ENCODE results near the gene ANKLE2.

The ANKLE2 gene

DNA sequence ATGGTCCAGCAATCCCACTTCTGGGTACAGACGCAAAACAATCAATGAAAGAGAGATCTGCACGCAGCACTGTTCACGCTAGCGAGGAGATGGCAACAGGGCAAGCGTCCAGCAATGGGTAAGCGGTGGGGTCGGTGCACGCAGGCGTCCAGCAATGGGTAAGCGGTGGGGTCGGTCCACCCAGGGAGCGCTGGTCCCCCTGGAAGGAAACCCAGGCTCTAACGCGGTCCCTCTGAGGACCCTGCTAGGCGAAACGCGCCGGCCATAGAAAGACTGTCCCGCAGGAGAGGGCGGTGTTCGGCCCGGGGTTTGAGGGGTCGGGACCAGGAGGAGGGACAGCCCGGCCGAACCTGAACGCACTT lies 51.6 kb downstream of the ANKLE2 start:
- H3K27ac ChIP-seq (ENCODE audit: extremely low read depth, low read depth, low read length), result peak overlapping the region; percentile 87
- CTCF ChIA-PET, result no interaction called here
- peak overlapping the region; percentile 83 for H3K4me3 ChIP-seq (ENCODE audit: low read depth, low read length)
- POLR2A ChIA-PET, result interaction anchor here (0.7 kb wide), 1 partner anchor 9 kb away, joined by 3 read pairs; no protein-coding TSS in a partner anchor
- TF ChIP-seq ZBTB48 (tag by site-specific recombination; IDR thresholded peaks at IDR 0.05), result peak; percentile 49; the same call in 1 of the 2 replicates
- peak; percentile 45; the same call in 1 of the 2 replicates for TF ChIP-seq ZBTB20 (tag by site-specific recombination; IDR thresholded peaks at IDR 0.05)
- TF ChIP-seq, protein P1, sequence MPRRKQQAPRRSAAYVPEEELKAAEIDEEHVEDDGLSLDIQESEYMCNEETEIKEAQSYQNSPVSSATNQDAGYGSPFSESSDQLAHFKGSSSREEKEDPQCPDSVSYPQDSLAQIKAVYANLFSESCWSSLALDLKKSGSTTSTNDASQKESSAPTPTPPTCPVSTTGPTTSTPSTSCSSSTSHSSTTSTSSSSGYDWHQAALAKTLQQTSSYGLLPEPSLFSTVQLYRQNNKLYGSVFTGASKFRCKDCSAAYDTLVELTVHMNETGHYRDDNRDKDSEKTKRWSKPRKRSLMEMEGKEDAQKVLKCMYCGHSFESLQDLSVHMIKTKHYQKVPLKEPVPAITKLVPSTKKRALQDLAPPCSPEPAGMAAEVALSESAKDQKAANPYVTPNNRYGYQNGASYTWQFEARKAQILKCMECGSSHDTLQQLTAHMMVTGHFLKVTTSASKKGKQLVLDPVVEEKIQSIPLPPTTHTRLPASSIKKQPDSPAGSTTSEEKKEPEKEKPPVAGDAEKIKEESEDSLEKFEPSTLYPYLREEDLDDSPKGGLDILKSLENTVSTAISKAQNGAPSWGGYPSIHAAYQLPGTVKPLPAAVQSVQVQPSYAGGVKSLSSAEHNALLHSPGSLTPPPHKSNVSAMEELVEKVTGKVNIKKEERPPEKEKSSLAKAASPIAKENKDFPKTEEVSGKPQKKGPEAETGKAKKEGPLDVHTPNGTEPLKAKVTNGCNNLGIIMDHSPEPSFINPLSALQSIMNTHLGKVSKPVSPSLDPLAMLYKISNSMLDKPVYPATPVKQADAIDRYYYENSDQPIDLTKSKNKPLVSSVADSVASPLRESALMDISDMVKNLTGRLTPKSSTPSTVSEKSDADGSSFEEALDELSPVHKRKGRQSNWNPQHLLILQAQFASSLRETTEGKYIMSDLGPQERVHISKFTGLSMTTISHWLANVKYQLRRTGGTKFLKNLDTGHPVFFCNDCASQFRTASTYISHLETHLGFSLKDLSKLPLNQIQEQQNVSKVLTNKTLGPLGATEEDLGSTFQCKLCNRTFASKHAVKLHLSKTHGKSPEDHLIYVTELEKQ (tag by site-specific recombination; IDR thresholded peaks at IDR 0.05; ENCODE audit: borderline replicate concordance), result no peak
- peak; percentile 51; the same call in 1 of the 2 replicates for TF ChIP-seq GLIS2 (tag by site-specific recombination; IDR thresholded peaks at IDR 0.05)
- TF ChIP-seq, protein P2, sequence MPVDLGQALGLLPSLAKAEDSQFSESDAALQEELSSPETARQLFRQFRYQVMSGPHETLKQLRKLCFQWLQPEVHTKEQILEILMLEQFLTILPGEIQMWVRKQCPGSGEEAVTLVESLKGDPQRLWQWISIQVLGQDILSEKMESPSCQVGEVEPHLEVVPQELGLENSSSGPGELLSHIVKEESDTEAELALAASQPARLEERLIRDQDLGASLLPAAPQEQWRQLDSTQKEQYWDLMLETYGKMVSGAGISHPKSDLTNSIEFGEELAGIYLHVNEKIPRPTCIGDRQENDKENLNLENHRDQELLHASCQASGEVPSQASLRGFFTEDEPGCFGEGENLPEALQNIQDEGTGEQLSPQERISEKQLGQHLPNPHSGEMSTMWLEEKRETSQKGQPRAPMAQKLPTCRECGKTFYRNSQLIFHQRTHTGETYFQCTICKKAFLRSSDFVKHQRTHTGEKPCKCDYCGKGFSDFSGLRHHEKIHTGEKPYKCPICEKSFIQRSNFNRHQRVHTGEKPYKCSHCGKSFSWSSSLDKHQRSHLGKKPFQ (tag by site-specific recombination; IDR thresholded peaks at IDR 0.05), result no peak
- peaks cover 10 to 29% of the 10 kb centered on the region in 2 experiments; a peak in 2 of 3 replicates for H3K36me3 ChIP-seq (ENCODE audit: control insufficient read depth in 2 of 2, insufficient read depth in 1 of 2, low read length in 2 of 2)
- H3K4me1 ChIP-seq (ENCODE audit: control insufficient read depth, insufficient read depth, low read length), result no peaks in the 10 kb centered on the region
- H3K9me3 ChIP-seq (ENCODE audit: control insufficient read depth, insufficient read depth, low read depth, low read length), result no peaks in the 10 kb centered on the region

DNA sequence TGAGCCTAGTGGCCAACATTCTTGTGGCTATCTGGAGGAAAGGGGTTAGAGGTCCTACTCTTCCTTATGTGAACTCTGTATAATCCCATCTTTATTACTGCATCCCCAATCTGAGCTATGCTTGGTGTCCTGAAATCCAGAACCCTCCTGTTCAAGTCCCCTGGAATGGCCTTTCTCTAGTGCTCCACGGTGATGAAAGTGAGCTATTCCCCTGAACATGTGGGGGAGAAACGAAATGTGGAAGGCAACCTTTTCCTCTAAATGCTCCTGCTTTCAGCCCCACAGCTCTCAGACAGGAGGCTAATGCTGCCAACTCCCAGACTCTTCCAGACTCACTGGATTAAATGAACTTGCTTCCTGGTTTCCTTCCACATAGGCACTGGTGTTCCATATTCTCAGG lies 53.5 kb downstream of the ANKLE2 start:
- Histone ChIP-seq H3K4me3 (ENCODE audit: low read depth, low read length) (no peak overlapping the region), H3K9me3 (ENCODE audit: control insufficient read depth, insufficient read depth, low read depth, low read length) (no peaks in the 10 kb centered on the region), H3K27ac (ENCODE audit: extremely low read depth, low read depth, low read length) (no peak overlapping the region), H3K4me1 (ENCODE audit: control insufficient read depth, insufficient read depth, low read length) (no peaks in the 10 kb centered on the region), H3K36me3 (ENCODE audit: control insufficient read depth in 2 of 2, insufficient read depth in 1 of 2, low read length in 2 of 2) (peaks cover 6 to 30% of the 10 kb centered on the region in 2 experiments; a peak in 2 of 3 replicates)
- CTCF ChIA-PET, result interaction anchor here (0.8 kb wide), 1 partner anchor 473 kb away, joined by 3 read pairs; the partner anchor contains the start of gene ZNF268
- POLR2A ChIA-PET, result no interaction called here
- TF ChIP-seq ZNF600 (tag by site-specific recombination; IDR thresholded peaks at IDR 0.05), result peak; percentile 38; the same call in 1 of the 2 replicates
- TF ChIP-seq ZNF830 (tag by site-specific recombination; IDR thresholded peaks at IDR 0.05; ENCODE audit: low read depth), result no peak
- TF ChIP-seq PRDM1 (tag by site-specific recombination; IDR thresholded peaks at IDR 0.05), result peak; percentile 65

DNA sequence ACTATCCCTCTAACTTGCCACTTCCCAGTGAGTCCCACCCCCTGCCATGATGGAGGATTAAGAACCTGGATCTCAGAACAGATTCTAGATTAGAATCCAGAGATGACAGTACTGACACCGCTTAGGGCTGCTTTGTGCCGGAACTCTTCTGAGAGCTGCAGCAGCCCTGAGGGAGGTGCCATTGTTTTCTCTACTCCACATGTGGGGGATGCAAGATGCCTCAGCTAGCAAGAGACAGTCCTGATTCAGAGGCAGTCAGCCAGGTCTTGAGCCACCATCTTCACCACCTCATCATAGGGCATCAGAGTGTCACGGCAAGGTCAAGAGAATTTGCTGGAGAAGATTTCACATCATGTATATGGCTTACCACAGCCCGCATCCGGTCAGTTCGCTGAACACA lies 54.4 kb downstream of the ANKLE2 start:
- CTCF ChIA-PET, result interaction anchor here (0.8 kb wide), 1 partner anchor 474 kb away, joined by 3 read pairs; the partner anchor contains the start of gene ZNF268

GRCh38 chr12:132703641-132704040 lies 58.0 kb downstream of the ANKLE2 start:
- H3K36me3 ChIP-seq (ENCODE audit: control insufficient read depth in 2 of 2, insufficient read depth in 1 of 2, low read length in 2 of 2), result peaks cover 17 to 66% of the 10 kb centered on the region in 2 experiments
- no peak for TF ChIP-seq ZNF391 (tag by site-specific recombination; IDR thresholded peaks at IDR 0.05; ENCODE audit: borderline replicate concordance, low read depth)
- TF ChIP-seq, protein P3, sequence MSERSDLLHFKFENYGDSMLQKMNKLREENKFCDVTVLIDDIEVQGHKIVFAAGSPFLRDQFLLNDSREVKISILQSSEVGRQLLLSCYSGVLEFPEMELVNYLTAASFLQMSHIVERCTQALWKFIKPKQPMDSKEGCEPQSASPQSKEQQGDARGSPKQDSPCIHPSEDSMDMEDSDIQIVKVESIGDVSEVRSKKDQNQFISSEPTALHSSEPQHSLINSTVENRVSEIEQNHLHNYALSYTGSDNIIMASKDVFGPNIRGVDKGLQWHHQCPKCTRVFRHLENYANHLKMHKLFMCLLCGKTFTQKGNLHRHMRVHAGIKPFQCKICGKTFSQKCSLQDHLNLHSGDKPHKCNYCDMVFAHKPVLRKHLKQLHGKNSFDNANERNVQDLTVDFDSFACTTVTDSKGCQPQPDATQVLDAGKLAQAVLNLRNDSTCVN (tag by site-specific recombination; optimal IDR thresholded peaks at IDR 0.05), result no peak
- TF ChIP-seq, protein P4, sequence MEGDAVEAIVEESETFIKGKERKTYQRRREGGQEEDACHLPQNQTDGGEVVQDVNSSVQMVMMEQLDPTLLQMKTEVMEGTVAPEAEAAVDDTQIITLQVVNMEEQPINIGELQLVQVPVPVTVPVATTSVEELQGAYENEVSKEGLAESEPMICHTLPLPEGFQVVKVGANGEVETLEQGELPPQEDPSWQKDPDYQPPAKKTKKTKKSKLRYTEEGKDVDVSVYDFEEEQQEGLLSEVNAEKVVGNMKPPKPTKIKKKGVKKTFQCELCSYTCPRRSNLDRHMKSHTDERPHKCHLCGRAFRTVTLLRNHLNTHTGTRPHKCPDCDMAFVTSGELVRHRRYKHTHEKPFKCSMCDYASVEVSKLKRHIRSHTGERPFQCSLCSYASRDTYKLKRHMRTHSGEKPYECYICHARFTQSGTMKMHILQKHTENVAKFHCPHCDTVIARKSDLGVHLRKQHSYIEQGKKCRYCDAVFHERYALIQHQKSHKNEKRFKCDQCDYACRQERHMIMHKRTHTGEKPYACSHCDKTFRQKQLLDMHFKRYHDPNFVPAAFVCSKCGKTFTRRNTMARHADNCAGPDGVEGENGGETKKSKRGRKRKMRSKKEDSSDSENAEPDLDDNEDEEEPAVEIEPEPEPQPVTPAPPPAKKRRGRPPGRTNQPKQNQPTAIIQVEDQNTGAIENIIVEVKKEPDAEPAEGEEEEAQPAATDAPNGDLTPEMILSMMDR (tag by site-specific recombination; IDR thresholded peaks at IDR 0.05), result no peak
- TF ChIP-seq SCRT1 (tag by site-specific recombination; IDR thresholded peaks at IDR 0.05; ENCODE audit: borderline replicate concordance), result no peak
- no peak for TF ChIP-seq ZNF513 (tag by site-specific recombination; IDR thresholded peaks at IDR 0.05)

More for the DNA sequence above, 54.4 kb downstream of the ANKLE2 start:
- TF ChIP-seq, protein P3 (tag by site-specific recombination; optimal IDR thresholded peaks at IDR 0.05), result no peak
- TF ChIP-seq SCRT2 (tag by site-specific recombination; IDR thresholded peaks at IDR 0.05), result no peak
- 0 out of 2 replicates have a peak, but pooled peaks have one; percentile 14 for TF ChIP-seq ZNF600 (tag by site-specific recombination; IDR thresholded peaks at IDR 0.05)
- Histone ChIP-seq H3K4me3 (ENCODE audit: low read depth, low read length) (no peak overlapping the region), H3K4me1 (ENCODE audit: control insufficient read depth, insufficient read depth, low read length) (no peaks in the 10 kb centered on the region), H3K27ac (ENCODE audit: extremely low read depth, low read depth, low read length) (no peak overlapping the region), H3K36me3 (ENCODE audit: control insufficient read depth in 2 of 2, insufficient read depth in 1 of 2, low read length in 2 of 2) (peaks cover 6 to 34% of the 10 kb centered on the region in 2 experiments; a peak in 2 of 3 replicates), H3K9me3 (ENCODE audit: control insufficient read depth, insufficient read depth, low read depth, low read length) (no peaks in the 10 kb centered on the region)
- POLR2A ChIA-PET, result no interaction called here

More at GRCh38 chr12:132703641-132704040, 58.0 kb downstream of the ANKLE2 start:
- Histone ChIP-seq H3K27ac (ENCODE audit: extremely low read depth, low read depth, low read length) (no peak overlapping the region), H3K4me1 (ENCODE audit: control insufficient read depth, insufficient read depth, low read length) (peaks cover 7% of the 10 kb centered on the region), H3K4me3 (ENCODE audit: low read depth, low read length) (no peak overlapping the region), H3K9me3 (ENCODE audit: control insufficient read depth, insufficient read depth, low read depth, low read length) (no peaks in the 10 kb centered on the region)
- ChIA-PET POLR2A (no interaction called here), CTCF (interaction anchor here (0.7 kb wide), 1 partner anchor 109 kb away, joined by 4 read pairs; no protein-coding TSS in a partner anchor)
